HL-60 (cell line): ENCODE data around the gene NPR3.

Experiments used
- POLR2AphosphoS5 ChIP-seq: IDR thresholded peaks from 2 replicates; pipeline ENCODE4 v1.6.1; 2012; ENCODE audit warnings: low read depth
- TF ChIP-seq, protein P1 (sequence below): IDR thresholded peaks from 2 replicates; pipeline ENCODE4 v1.6.1; 2012; ENCODE audit warnings: low read depth; ENCODE audit not compliant: insufficient replicate concordance

DNA sequence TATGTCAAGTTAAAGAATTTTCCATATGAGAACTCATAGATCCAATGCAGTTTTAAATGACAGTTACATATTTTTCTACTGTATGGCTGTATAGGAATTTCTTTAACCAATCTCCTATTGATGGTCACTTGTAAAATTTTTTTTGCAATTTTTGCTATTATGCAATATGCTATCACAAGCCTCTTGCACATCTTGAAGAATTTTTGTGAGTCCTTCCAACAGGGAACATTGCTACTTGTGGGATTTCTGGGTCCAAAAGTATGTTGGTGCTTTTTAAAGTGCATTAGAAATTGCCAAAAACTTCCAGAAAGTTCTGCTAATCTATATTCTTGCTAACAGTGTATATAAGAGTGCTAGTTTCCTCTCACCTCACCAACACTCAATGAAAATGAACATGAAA lies 65.1 kb downstream of the NPR3 start:
- TF ChIP-seq, protein P1, sequence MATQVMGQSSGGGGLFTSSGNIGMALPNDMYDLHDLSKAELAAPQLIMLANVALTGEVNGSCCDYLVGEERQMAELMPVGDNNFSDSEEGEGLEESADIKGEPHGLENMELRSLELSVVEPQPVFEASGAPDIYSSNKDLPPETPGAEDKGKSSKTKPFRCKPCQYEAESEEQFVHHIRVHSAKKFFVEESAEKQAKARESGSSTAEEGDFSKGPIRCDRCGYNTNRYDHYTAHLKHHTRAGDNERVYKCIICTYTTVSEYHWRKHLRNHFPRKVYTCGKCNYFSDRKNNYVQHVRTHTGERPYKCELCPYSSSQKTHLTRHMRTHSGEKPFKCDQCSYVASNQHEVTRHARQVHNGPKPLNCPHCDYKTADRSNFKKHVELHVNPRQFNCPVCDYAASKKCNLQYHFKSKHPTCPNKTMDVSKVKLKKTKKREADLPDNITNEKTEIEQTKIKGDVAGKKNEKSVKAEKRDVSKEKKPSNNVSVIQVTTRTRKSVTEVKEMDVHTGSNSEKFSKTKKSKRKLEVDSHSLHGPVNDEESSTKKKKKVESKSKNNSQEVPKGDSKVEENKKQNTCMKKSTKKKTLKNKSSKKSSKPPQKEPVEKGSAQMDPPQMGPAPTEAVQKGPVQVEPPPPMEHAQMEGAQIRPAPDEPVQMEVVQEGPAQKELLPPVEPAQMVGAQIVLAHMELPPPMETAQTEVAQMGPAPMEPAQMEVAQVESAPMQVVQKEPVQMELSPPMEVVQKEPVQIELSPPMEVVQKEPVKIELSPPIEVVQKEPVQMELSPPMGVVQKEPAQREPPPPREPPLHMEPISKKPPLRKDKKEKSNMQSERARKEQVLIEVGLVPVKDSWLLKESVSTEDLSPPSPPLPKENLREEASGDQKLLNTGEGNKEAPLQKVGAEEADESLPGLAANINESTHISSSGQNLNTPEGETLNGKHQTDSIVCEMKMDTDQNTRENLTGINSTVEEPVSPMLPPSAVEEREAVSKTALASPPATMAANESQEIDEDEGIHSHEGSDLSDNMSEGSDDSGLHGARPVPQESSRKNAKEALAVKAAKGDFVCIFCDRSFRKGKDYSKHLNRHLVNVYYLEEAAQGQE: no peak
- TF ChIP-seq POLR2AphosphoS5: no peak
